ENCODE data around the gene CBFB.

GRCh38 chr16:67147437-67148140 lies 118.6 kb downstream of the CBFB start:
- TF ChIP-seq CTCF (IDR thresholded peaks at IDR 0.05; ENCODE audit: insufficient read depth, low read length) (no peak), GABPA (IDR thresholded peaks at IDR 0.05; ENCODE audit: low read depth) (no peak), POLR2AphosphoS5 (IDR thresholded peaks at IDR 0.05; ENCODE audit: low read depth) (no peak), REST (IDR thresholded peaks at IDR 0.05; ENCODE audit: insufficient replicate concordance, low read depth) (no peak)

Measured in HL-60 (cell line).